IMR-90 (cell line): ENCODE results near the gene ZNF267. TPM values are rescaled to one million over a fixed set of nuclear protein-coding genes. Genes with fewer than 3 reads are reported as not detected.

Experiments
- ATAC-seq: fragments of 200-7000 bp; cut with Tn5 transposase; 2 replicates; pipeline ENCODE4 v1.9.1; 2020; ENCODE audit warnings: low read depth, mild to moderate bottlenecking, moderate library complexity
- BruUV-seq: library from RNA; stranded (reverse); fragments of 400-500 nt; replicated peaks from 2 replicates; lab custom pipeline; 2021; lab: Mats Ljungman, UMichigan
- CTCF ChIA-PET: fragments of 300-600 bp; formaldehyde crosslinking; extraction: SDS; loops from one replicate; lab custom pipeline; 2021; ENCODE audit warnings: antibody characterized with exemption; lab: Yijun Ruan, JAX
- POLR2A ChIA-PET: fragments of 300-600 bp; sonication (Branson Sonifier 250); formaldehyde crosslinking; loops from one replicate; lab custom pipeline; 2022; ENCODE audit warnings: antibody characterized with exemption; ENCODE audit not compliant: unreplicated experiment; lab: Charles Lee
- DNase-seq: peaks from one replicate; pipeline ENCODE4 v3.0.0; 2013
- H2AFZ ChIP-seq: replicated peaks from 2 replicates; pipeline ENCODE3; 2013; ENCODE audit warnings: low read length, mild to moderate bottlenecking; ENCODE audit not compliant: poor library complexity
- H2AK5ac ChIP-seq: 2 replicates; pipeline ENCODE4 v1.6.1; 2013; ENCODE audit warnings: low read depth, low read length, inconsistent platforms
- H2AK9ac ChIP-seq: replicated peaks from 2 replicates; pipeline ENCODE3; 2013; ENCODE audit warnings: mild to moderate bottlenecking, low read depth, low read length, moderate library complexity; ENCODE audit not compliant: poor library complexity
- H2BK120ac ChIP-seq: 2 replicates; pipeline ENCODE4 v1.6.1; 2013; ENCODE audit warnings: low read depth, low read length, inconsistent platforms
- H2BK15ac ChIP-seq: 3 replicates; pipeline ENCODE4 v1.6.1; 2013; ENCODE audit warnings: low read depth, low read length, inconsistent platforms
- H2BK20ac ChIP-seq: 2 replicates; pipeline ENCODE4 v1.6.1; 2013; ENCODE audit warnings: low read depth, mild to moderate bottlenecking, inconsistent platforms, low read length, moderate library complexity
- H2BK5ac ChIP-seq: 2 replicates; pipeline ENCODE4 v1.6.1; 2013; ENCODE audit warnings: mild to moderate bottlenecking, low read depth, low read length, inconsistent platforms; ENCODE audit not compliant: poor library complexity, severe bottlenecking
- H3K14ac ChIP-seq: replicated peaks from 2 replicates; pipeline ENCODE4 v1.6.1; 2013; ENCODE audit warnings: low read depth, low read length, inconsistent platforms
- H3K18ac ChIP-seq: 2 replicates; pipeline ENCODE4 v1.6.1; 2013; ENCODE audit warnings: low read depth, low read length, control low read depth
- H3K23ac ChIP-seq: 2 replicates; pipeline ENCODE4 v1.6.1; 2013; ENCODE audit warnings: low read depth, low read length, inconsistent platforms
- H3K27ac ChIP-seq: 2 replicates; pipeline ENCODE4 v1.5.1; 2013; ENCODE audit warnings: mild to moderate bottlenecking, control low read depth, low read length; ENCODE audit not compliant: insufficient read depth
- H3K27me3 ChIP-seq: 2 replicates; pipeline ENCODE4 v1.6.1; 2013; ENCODE audit warnings: low read length; ENCODE audit not compliant: control insufficient read depth, insufficient read depth
- H3K36me3 ChIP-seq: 2 replicates; pipeline ENCODE4 v1.6.1; 2013; ENCODE audit warnings: low read length, mixed read lengths; ENCODE audit not compliant: control insufficient read depth, insufficient read depth
- H3K4ac ChIP-seq: 2 replicates; pipeline ENCODE4 v1.6.1; 2013; ENCODE audit warnings: low read depth, low read length, inconsistent platforms
- H3K4me1 ChIP-seq: 2 replicates; pipeline ENCODE4 v1.6.1; 2013; ENCODE audit warnings: low read length, mixed read lengths; ENCODE audit not compliant: control insufficient read depth, insufficient read depth
- H3K4me2 ChIP-seq: 2 replicates; pipeline ENCODE4 v1.6.1; 2013; ENCODE audit warnings: low read depth, mild to moderate bottlenecking, control low read depth, low read length, moderate library complexity
- H3K4me3 ChIP-seq: 2 replicates; pipeline ENCODE4 v1.5.1; 2013; ENCODE audit warnings: low read depth, mild to moderate bottlenecking, control low read depth, low read length, moderate library complexity; ENCODE audit not compliant: insufficient read depth
- H3K56ac ChIP-seq: 2 replicates; pipeline ENCODE4 v1.6.1; 2013; ENCODE audit warnings: low read length, inconsistent platforms; ENCODE audit not compliant: insufficient read depth; ENCODE audit errors: extremely low read depth
- H3K79me1 ChIP-seq, 2 experiments: 2 replicates each; pipeline ENCODE4 v1.6.1; 2013; ENCODE audit warnings: low read length in 2 of 2, inconsistent platforms in 1 of 2, low read depth in 1 of 2
- H3K9ac ChIP-seq: 2 replicates; pipeline ENCODE4 v1.6.1; 2013; ENCODE audit warnings: low read depth, low read length, control low read depth
- H3K9me1 ChIP-seq: 2 replicates; pipeline ENCODE4 v1.6.1; 2013; ENCODE audit warnings: low read length, inconsistent platforms; ENCODE audit not compliant: insufficient read depth
- H3K9me3 ChIP-seq: 2 replicates; pipeline ENCODE4 v1.6.1; 2013; ENCODE audit warnings: low read length; ENCODE audit not compliant: control insufficient read depth, insufficient read depth
- H4K20me1 ChIP-seq: 2 replicates; pipeline ENCODE4 v1.6.1; 2013; ENCODE audit warnings: low read length, inconsistent platforms; ENCODE audit not compliant: insufficient read depth
- H4K5ac ChIP-seq: 2 replicates; pipeline ENCODE4 v1.6.1; 2013; ENCODE audit warnings: mild to moderate bottlenecking, low read depth, low read length, control low read depth
- H4K8ac ChIP-seq, 2 experiments: 2 replicates each; pipeline ENCODE4 v1.6.1; 2013; ENCODE audit warnings: low read depth in 2 of 2, low read length in 2 of 2, control low read depth in 1 of 2, inconsistent platforms in 1 of 2
- H4K91ac ChIP-seq: 2 replicates; pipeline ENCODE4 v1.6.1; 2013; ENCODE audit warnings: low read depth, low read length, inconsistent platforms; ENCODE audit not compliant: insufficient read depth
- ELK1 ChIP-seq: fragments of 150-350 bp; IDR thresholded peaks from 2 replicates; pipeline ENCODE4 v1.6.1; 2016; ENCODE audit warnings: low read depth, mild to moderate bottlenecking, low read length, moderate library complexity, borderline replicate concordance
- MAFK ChIP-seq: IDR thresholded peaks from 2 replicates; pipeline ENCODE4 v1.6.1; 2012; ENCODE audit warnings: low read depth, low read length, improper control_type of control experiment
- RFX5 ChIP-seq: IDR thresholded peaks from 2 replicates; pipeline ENCODE4 v1.8.0; 2012; ENCODE audit warnings: low read depth, mild to moderate bottlenecking, low read length, moderate library complexity
- USF2 ChIP-seq: fragments of 150-350 bp; IDR thresholded peaks from 2 replicates; pipeline ENCODE4 v1.6.1; 2017; ENCODE audit warnings: mild to moderate bottlenecking, antibody characterized with exemption, low read length, low read depth
- dilution Hi-C: fragments of 300-500 bp; cut with HindIII; formaldehyde crosslinking; loops from one replicate; pipeline ENCODE4 v1.14.3; 2018; ENCODE audit warnings: low sequenced_read_pairs; ENCODE audit not compliant: unreplicated experiment
- in situ Hi-C: fragments of 300-500 bp; cut with MboI; formaldehyde crosslinking; loops from 3 replicates; pipeline ENCODE4 v1.14.3; 2019; ENCODE audit warnings: low sequenced_read_pairs, inconsistent platforms, mixed read lengths
- intact Hi-C: fragments of 100-400 bp; cut with micrococcal nuclease; formaldehyde crosslinking; loops from 2 replicates; pipeline ENCODE4 v1.10.0; 2022
- polyA plus RNA-seq, 3 experiments: library from polyadenylated mRNA; depleted of rRNA; stranded (reverse); fragments of >200 nt; gene quantifications; 2 replicates each; pipeline ENCODE4 v1.2.3, GENCODE V29; 2012; ENCODE audit warnings: low replicate concordance in 1 of 3
- total RNA-seq: library from RNA; depleted of rRNA; stranded (reverse); fragments of >200 nt; gene quantifications from 2 replicates; pipeline ENCODE4 v1.2.3, GENCODE V29; 2012

The ZNF267 gene
- total and polyA plus RNA-seq, 2 of the 4 experiments (the other 2 are of a cell fraction): 2.5 to 15.6 TPM

GRCh38 chr16:31897283-31897682, 23.7 kb downstream of the ZNF267 start:
- H2BK20ac ChIP-seq: no peak overlapping the region
- ChIA-PET POLR2A (no interaction called here), CTCF (no interaction called here)
- no peaks in the 10 kb centered on the region for H4K20me1 ChIP-seq
- no peak overlapping the region for H3K4me3 ChIP-seq
- H3K4me1 ChIP-seq: no peaks in the 10 kb centered on the region
- H3K9ac ChIP-seq: no peak overlapping the region
- H3K9me1 ChIP-seq: no peaks in the 10 kb centered on the region
- H3K14ac ChIP-seq: no peak overlapping the region
- no peak overlapping the region for H3K27ac ChIP-seq
- no peak overlapping the region for H4K91ac ChIP-seq
- no peak overlapping the region for H3K18ac ChIP-seq
- H2BK120ac ChIP-seq: no peak overlapping the region
- no peak overlapping the region for H3K23ac ChIP-seq
- peaks cover 8 to 12% of the 10 kb centered on the region in 2 experiments; a peak in 2 of 4 replicates for H3K79me1 ChIP-seq
- dilution Hi-C loops (no loop called here), in situ Hi-C loops (no loop called here), intact Hi-C loops (no loop called here)
- no TSS peak for BruUV-seq
- no peak overlapping the region for H2AK5ac ChIP-seq
- no peak for TF ChIP-seq ELK1
- no peak for TF ChIP-seq MAFK
- TF ChIP-seq USF2: no peak
- TF ChIP-seq RFX5: no peak
- H2BK15ac ChIP-seq: no peak overlapping the region
- H3K4ac ChIP-seq: no peak overlapping the region
- no peaks in the 10 kb centered on the region for H3K27me3 ChIP-seq
- no peak for DNase-seq
- H3K56ac ChIP-seq: no peak overlapping the region
- H3K4me2 ChIP-seq: no peak overlapping the region
- no peak overlapping the region for H2BK5ac ChIP-seq
- no peak overlapping the region for H4K8ac ChIP-seq
- no peak overlapping the region for H2AFZ ChIP-seq
- no peak overlapping the region for H4K5ac ChIP-seq
- peaks cover 13% of the 10 kb centered on the region for H3K9me3 ChIP-seq
- H2AK9ac ChIP-seq: no peak overlapping the region
- ATAC-seq: no peak
- peaks cover 28% of the 10 kb centered on the region for H3K36me3 ChIP-seq
